Measurements from ENCODE around the gene GINS2. TPM values are rescaled to one million over a fixed set of nuclear protein-coding genes. Genes with fewer than 3 reads are reported as not detected.
A peak's percentile ranks its signal among the peaks of the same experiment; 100 is the strongest.

Gene GINS2
- total RNA-seq, 4 donors from 2014 or later: 1.8 to 2.5 (median 1.9) TPM; not detected in 1

GRCh38 chr16:85656351-85657266, 32.1 kb downstream of the GINS2 start:
- H3K27ac ChIP-seq: no peak overlapping the region
- no peak for TF ChIP-seq POLR2A (IDR thresholded peaks at IDR 0.05)
- TF ChIP-seq POLR2AphosphoS5 (IDR thresholded peaks at IDR 0.05): no peak
- no peak for TF ChIP-seq EP300 (IDR thresholded peaks at IDR 0.05)
- TF ChIP-seq CTCF (IDR thresholded peaks at IDR 0.05): no peak

GRCh38 chr16:85655216-85656129, 33.3 kb downstream of the GINS2 start:
- Histone ChIP-seq H3K9me3 (no peaks in the 10 kb centered on the region), H3K4me3 (no peak overlapping the region), H3K27me3 (no peaks in the 10 kb centered on the region), H3K4me1 (peaks cover 33% of the 10 kb centered on the region), H3K36me3 (peaks cover 61% of the 10 kb centered on the region), H3K27ac (no peak overlapping the region)
- WGBS: 93% methylated on average over 18 of the region's 35 CpGs
- DNase-seq (ENCODE audit: low spot score in 2 of 2): no peak
- no peak for TF ChIP-seq POLR2AphosphoS5 (IDR thresholded peaks at IDR 0.05)
- no peak for TF ChIP-seq EP300 (IDR thresholded peaks at IDR 0.05)
- TF ChIP-seq CTCF (IDR thresholded peaks at IDR 0.05): no peak
- no peak for TF ChIP-seq POLR2A (IDR thresholded peaks at IDR 0.05)

More at GRCh38 chr16:85656351-85657266, 32.1 kb downstream of the GINS2 start:
- no peak for DNase-seq (ENCODE audit: low spot score in 2 of 2)
- WGBS: 91% methylated on average over 57 of the region's 59 CpGs
- Histone ChIP-seq H3K36me3 (peaks cover 70% of the 10 kb centered on the region), H3K4me3 (no peak overlapping the region), H3K27me3 (no peaks in the 10 kb centered on the region), H3K4me1 (peaks cover 23% of the 10 kb centered on the region), H3K9me3 (no peaks in the 10 kb centered on the region)

GRCh38 chr16:85654251-85655095, 34.3 kb downstream of the GINS2 start:
- no peaks in the 10 kb centered on the region for H3K9me3 ChIP-seq
- H3K27me3 ChIP-seq: no peaks in the 10 kb centered on the region
- peaks cover 35% of the 10 kb centered on the region for H3K4me1 ChIP-seq
- peaks cover 64% of the 10 kb centered on the region for H3K36me3 ChIP-seq
- no peak overlapping the region for H3K27ac ChIP-seq
- no peak for TF ChIP-seq POLR2A (IDR thresholded peaks at IDR 0.05)
- no peak for TF ChIP-seq EP300 (IDR thresholded peaks at IDR 0.05)
- TF ChIP-seq CTCF (IDR thresholded peaks at IDR 0.05): no peak
- no peak for TF ChIP-seq POLR2AphosphoS5 (IDR thresholded peaks at IDR 0.05)
- H3K4me3 ChIP-seq: no peak overlapping the region
- 97% methylated on average over 14 of the region's 41 CpGs for WGBS
- DNase-seq (ENCODE audit: low spot score in 2 of 2): no peak

- Histone ChIP-seq H3K36me3 (peaks cover 66% of the 10 kb centered on the region), H3K9me3 (no peaks in the 10 kb centered on the region), H3K4me1 (peaks cover 34% of the 10 kb centered on the region), H3K27me3 (no peaks in the 10 kb centered on the region), H3K4me3 (no peak overlapping the region), H3K27ac (peak overlapping the region; percentile 34)
- no peak for DNase-seq (ENCODE audit: low spot score in 2 of 2)
- WGBS: 93% methylated on average over 3 of the region's 21 CpGs
- TF ChIP-seq POLR2AphosphoS5 (IDR thresholded peaks at IDR 0.05): no peak
- no peak for TF ChIP-seq POLR2A (IDR thresholded peaks at IDR 0.05)
- TF ChIP-seq EP300 (IDR thresholded peaks at IDR 0.05): no peak
- TF ChIP-seq CTCF (IDR thresholded peaks at IDR 0.05): no peak
Observed at GRCh38 chr16:85653290-85653891, 35.4 kb downstream of the GINS2 start.

Data from suprapubic skin (tissue), 4 donors.